Progenitor cell of endocrine pancreas (in vitro differentiated cells): ENCODE measurements around the gene RFX2. TPM values are rescaled to one million over a fixed set of nuclear protein-coding genes. Genes with fewer than 3 reads are reported as not detected.
"Not testable (repeated sequence)": the region's sequence is repeated elsewhere in the genome, so short reads cannot be mapped to it uniquely, and the experiment has no call there.

Source experiments
- DNase-seq: peaks from one replicate; pipeline ENCODE4 v3.0.0; 2021; ENCODE audit warnings: low spot score; ENCODE audit not compliant: unreplicated experiment
- H3K27ac Mint-ChIP-seq: 2 replicates; pipeline ENCODE4 v1.8.0; 2021; ENCODE audit warnings: mild to moderate bottlenecking, moderate library complexity, mixed read lengths
- H3K27me3 Mint-ChIP-seq: 2 replicates; pipeline ENCODE4 v1.8.0; 2021; ENCODE audit warnings: mixed read lengths
- H3K36me3 Mint-ChIP-seq: 2 replicates; pipeline ENCODE4 v1.8.0; 2022; ENCODE audit warnings: mixed read lengths; ENCODE audit not compliant: insufficient read depth
- H3K4me1 Mint-ChIP-seq: 2 replicates; pipeline ENCODE4 v1.8.0; 2021; ENCODE audit warnings: low read depth, mixed read lengths
- H3K4me3 Mint-ChIP-seq: 2 replicates; pipeline ENCODE4 v1.8.0; 2021; ENCODE audit warnings: low read depth, mild to moderate bottlenecking, moderate library complexity, mixed read lengths
- H3K9me3 Mint-ChIP-seq: 2 replicates; pipeline ENCODE4 v1.8.0; 2021; ENCODE audit warnings: low read depth, mixed read lengths
- total RNA-seq: library from RNA; stranded (reverse); gene quantifications from 2 replicates; pipeline ENCODE4 v1.2.1, GENCODE V29; 2021
- TF ChIP-seq, protein P1 (sequence below): fragments of 200-600 bp; sonication (generic); IDR thresholded peaks from one replicate; pipeline ENCODE4 v1.5.0; 2021; ENCODE audit warnings: antibody characterized with exemption, mild to moderate bottlenecking; ENCODE audit not compliant: unreplicated experiment

Gene RFX2
- total RNA-seq, 1 donor from 2014 or later: 24.2 TPM

DNA sequence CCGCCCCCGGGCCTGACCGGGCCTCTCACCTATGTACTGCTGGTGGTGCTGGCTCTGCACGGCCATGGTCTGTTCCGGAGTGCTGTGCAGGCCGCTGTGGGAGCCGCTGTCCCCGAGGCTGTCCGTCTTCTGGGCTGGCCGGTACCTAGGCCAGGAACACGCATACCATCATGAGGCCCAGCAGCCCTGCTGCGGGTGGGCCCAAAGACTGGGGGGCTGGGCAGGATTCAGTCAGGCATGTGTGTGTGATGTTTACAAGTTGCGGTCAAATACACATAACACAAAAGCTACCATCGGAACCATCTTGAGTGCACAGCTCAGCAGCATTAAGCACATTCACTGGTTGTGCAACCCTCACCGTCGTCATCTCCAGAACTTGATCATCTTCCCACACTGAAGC is 100.2 kb downstream of the RFX2 start:
- peaks cover 14% of the 10 kb centered on the region for H3K36me3 Mint-ChIP-seq
- no peaks in the 10 kb centered on the region for H3K4me1 Mint-ChIP-seq
- no peak overlapping the region for H3K4me3 Mint-ChIP-seq
- no peak overlapping the region for H3K27ac Mint-ChIP-seq
- no peaks in the 10 kb centered on the region for H3K27me3 Mint-ChIP-seq
- no peak for DNase-seq
- TF ChIP-seq, protein P1, sequence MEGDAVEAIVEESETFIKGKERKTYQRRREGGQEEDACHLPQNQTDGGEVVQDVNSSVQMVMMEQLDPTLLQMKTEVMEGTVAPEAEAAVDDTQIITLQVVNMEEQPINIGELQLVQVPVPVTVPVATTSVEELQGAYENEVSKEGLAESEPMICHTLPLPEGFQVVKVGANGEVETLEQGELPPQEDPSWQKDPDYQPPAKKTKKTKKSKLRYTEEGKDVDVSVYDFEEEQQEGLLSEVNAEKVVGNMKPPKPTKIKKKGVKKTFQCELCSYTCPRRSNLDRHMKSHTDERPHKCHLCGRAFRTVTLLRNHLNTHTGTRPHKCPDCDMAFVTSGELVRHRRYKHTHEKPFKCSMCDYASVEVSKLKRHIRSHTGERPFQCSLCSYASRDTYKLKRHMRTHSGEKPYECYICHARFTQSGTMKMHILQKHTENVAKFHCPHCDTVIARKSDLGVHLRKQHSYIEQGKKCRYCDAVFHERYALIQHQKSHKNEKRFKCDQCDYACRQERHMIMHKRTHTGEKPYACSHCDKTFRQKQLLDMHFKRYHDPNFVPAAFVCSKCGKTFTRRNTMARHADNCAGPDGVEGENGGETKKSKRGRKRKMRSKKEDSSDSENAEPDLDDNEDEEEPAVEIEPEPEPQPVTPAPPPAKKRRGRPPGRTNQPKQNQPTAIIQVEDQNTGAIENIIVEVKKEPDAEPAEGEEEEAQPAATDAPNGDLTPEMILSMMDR: no peak
- H3K9me3 Mint-ChIP-seq: no peaks in the 10 kb centered on the region

DNA sequence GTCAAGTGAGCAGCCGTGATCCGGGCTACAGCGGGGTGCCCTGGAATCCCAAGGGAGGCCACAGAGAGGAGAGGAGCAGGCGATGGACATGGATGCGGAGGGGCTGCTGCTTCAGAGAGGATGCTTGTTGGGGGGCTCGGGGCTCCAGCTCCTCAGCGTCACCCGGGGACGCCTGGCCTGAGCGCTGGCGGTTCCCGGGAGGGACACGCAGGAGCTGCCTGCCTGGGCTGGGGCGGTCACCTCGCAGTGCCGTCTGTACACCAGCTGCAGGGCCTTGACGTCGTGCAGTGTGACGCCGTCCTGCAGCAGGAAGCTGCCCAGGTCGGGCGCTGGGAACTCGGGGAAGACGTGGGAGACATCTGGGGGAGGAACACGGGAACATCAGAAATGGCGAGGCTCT is 102.4 kb downstream of the RFX2 start:
- no peak overlapping the region for H3K4me3 Mint-ChIP-seq
- H3K27me3 Mint-ChIP-seq: no peaks in the 10 kb centered on the region
- no peaks in the 10 kb centered on the region for H3K4me1 Mint-ChIP-seq
- H3K9me3 Mint-ChIP-seq: no peaks in the 10 kb centered on the region
- H3K36me3 Mint-ChIP-seq: peaks cover 17% of the 10 kb centered on the region
- TF ChIP-seq, protein P1: no peak
- no peak for DNase-seq
- peak overlapping the region; percentile 37 for H3K27ac Mint-ChIP-seq

DNA sequence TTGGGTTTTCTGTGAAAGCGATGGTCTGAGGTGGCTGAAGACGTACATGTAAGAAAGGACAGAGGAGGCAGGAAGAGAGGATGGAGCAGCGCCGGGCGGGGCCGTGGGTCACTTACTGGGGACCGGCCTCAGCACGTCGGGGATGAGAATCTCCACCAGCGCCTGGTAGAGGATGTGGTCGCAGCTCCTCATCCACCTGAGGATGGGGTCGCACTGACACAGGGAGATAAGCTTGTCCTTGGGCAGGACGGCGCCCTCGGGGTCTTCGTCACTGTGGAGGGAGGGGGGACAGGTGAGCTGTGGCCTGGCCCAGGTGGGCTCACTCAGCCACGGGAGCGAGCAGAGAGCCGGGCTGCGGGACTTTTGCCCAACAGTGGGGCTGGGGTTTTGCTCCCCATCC is 103.4 kb downstream of the RFX2 start:
- no peak overlapping the region for H3K27ac Mint-ChIP-seq
- no peaks in the 10 kb centered on the region for H3K9me3 Mint-ChIP-seq
- no peaks in the 10 kb centered on the region for H3K27me3 Mint-ChIP-seq
- no peaks in the 10 kb centered on the region for H3K4me1 Mint-ChIP-seq
- H3K4me3 Mint-ChIP-seq: no peak overlapping the region
- TF ChIP-seq, protein P1: no peak
- DNase-seq: no peak
- H3K36me3 Mint-ChIP-seq: peaks cover 25% of the 10 kb centered on the region

DNA sequence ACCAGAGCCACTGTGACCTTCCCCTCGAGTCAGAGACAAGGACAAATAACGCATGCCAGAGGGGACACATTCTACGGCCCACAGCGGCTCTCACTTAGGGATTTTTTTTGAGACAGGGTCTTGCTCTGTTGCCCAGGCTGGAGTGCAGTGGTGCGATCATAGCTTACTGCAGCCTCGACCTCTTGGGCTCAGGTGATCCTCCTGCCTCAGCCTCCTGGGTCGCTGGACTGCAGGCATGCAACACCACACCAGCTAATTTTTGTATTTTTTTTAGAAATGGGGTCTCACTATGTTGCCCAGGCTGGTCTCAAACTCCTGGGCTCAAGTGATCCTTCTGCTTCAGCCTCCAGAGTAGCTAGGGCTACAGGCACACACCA is 104.2 kb downstream of the RFX2 start:
- not testable (repeated sequence) for H3K27ac Mint-ChIP-seq, DNase-seq, H3K27me3 Mint-ChIP-seq, H3K4me3 Mint-ChIP-seq, H3K4me1 Mint-ChIP-seq, H3K9me3 Mint-ChIP-seq
- H3K36me3 Mint-ChIP-seq: peaks cover 26% of the 10 kb centered on the region

DNA sequence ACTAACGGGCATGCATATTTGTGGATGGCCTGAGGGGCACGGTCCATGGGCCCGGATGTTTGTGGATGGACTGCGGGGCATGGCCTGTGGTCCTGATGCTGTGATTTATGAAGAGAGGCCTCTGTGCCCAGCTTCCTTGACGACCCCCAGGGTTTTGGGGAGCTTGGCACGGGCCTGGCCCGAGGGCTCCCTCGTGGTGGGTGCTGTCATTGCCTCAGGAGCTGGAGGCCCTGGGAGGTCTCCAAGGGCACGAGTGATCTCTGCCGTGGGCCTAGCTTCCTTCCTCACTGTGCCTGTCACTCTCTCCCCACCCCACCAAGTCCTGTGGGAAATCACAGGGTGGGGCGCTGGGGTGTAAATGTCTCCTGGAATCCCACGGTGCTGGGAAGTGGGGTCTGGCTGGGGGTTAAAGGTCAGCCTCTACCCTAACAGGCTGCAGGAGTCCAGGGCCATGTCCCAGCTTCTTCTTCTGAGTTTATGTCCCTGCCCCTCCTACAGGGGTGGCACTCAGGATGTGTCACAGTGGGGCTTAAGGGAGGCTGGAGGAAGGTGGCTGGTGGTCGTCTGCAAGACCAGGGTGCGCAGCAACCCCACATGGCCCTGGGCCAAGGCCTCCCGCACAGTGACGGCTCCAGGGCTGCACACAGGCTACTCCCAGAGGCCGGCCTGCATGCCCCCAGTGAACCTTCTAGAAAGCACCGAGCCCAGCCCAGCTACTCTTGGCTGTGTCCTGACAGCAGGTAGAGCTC is 104.8 kb downstream of the RFX2 start:
- TF ChIP-seq, protein P1: no peak
- Mint-ChIP-seq H3K4me3 (no peak overlapping the region), H3K4me1 (no peaks in the 10 kb centered on the region), H3K9me3 (no peaks in the 10 kb centered on the region), H3K27ac (no peak overlapping the region), H3K27me3 (no peaks in the 10 kb centered on the region), H3K36me3 (peaks cover 30% of the 10 kb centered on the region)
- no peak for DNase-seq

DNA sequence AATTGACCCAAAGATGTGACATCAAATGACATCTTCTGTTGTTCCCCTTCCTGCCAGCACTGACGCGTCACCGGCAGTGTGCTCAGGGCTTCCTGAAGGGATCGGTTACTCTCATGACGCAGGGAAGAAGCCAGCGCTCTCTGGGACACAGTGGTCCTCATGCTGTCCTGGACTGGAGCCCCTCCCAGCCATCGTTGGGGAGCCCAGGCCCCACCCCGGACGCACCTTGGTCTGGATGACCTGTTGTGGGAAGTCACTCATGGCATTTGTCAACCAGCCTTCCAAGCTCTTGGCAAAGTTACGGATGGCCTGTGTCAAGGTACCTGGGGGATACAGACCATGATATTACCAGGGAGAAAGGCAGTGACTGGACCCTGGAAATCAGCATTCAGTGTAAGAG is 106.3 kb downstream of the RFX2 start:
- TF ChIP-seq, protein P1: no peak
- peaks cover 33% of the 10 kb centered on the region for H3K36me3 Mint-ChIP-seq
- H3K4me3 Mint-ChIP-seq: no peak overlapping the region
- no peaks in the 10 kb centered on the region for H3K4me1 Mint-ChIP-seq
- H3K27ac Mint-ChIP-seq: no peak overlapping the region
- no peak for DNase-seq
- H3K9me3 Mint-ChIP-seq: no peaks in the 10 kb centered on the region
- no peaks in the 10 kb centered on the region for H3K27me3 Mint-ChIP-seq
